ENCODE measurements around the gene AKNA.

The AKNA gene

GRCh38 chr9:114387680-114388356, at the start of gene AKNA:
AKNA (minus strand) TSS chr9:114387982; CDS start chr9:114381333, 6,649 bp downstream.
- TF ChIP-seq CTCF (IDR thresholded peaks at IDR 0.05), result no peak

- TF ChIP-seq CTCF (IDR thresholded peaks at IDR 0.05), result no peak
Measured at GRCh38 chr9:114437401-114437893, 49.7 kb upstream of the AKNA start.

- TF ChIP-seq CTCF (IDR thresholded peaks at IDR 0.05), result peak; percentile 69
Measured at GRCh38 chr9:114434878-114435311, 47.1 kb upstream of the AKNA start.

- no peak for TF ChIP-seq CTCF (IDR thresholded peaks at IDR 0.05)
Measured at GRCh38 chr9:114433720-114434255, 46.0 kb upstream of the AKNA start.

- no peak for TF ChIP-seq CTCF (IDR thresholded peaks at IDR 0.05)
Measured at GRCh38 chr9:114433086-114433485, 45.3 kb upstream of the AKNA start.

- TF ChIP-seq CTCF (IDR thresholded peaks at IDR 0.05), result no peak
Measured at GRCh38 chr9:114432323-114433067, 44.7 kb upstream of the AKNA start.

- TF ChIP-seq CTCF (IDR thresholded peaks at IDR 0.05), result no peak
Measured at GRCh38 chr9:114431770-114432169, 44.0 kb upstream of the AKNA start.

Data from LNCAP (cell line).